ENCODE data around the gene ECSCR.
"Not testable (repeated sequence)": the region's sequence is repeated elsewhere in the genome, so short reads cannot be mapped to it uniquely, and the experiment has no call there.

ECSCR gene

DNA sequence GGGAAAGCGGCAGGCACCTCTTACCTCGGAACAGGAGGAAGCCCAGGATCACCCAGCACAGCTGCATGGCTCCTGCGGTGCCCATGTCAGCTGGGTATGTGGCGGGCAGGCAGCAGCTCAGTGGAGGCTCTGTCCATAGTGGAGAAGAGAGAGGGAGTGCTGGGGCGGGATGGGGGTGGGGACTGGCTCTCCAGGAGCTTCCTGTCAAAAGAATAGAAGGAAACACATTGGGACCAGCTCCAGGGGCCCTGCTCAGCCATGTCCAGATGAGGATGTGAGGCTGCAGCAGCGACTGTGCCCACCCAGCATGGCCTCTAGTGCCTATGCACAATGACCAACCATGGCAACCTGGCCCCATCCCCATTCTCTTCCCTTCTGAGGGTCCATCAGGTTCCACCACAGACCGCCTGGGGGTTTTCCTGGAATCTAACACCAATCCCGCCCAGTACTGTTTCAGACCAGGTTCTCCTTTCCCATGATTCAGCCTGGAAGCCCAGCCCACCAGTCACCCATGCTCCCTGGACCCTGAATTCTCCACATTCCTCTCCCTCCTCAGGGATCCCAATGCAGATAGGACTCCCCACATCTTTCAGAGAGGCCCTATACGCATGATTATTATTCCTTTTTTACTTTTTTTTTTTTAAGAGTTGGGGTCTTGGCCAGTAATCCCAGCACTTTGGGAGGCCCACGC is at the start of gene ECSCR:
ECSCR (minus strand) TSS at position 158 of the 691 bp plus-strand sequence; CDS start at position 85, 73 bp downstream.
- no peak for DNase-seq (ENCODE audit: low read depth in 2 of 3, low spot score in 2 of 3)

- not testable (repeated sequence) for DNase-seq (ENCODE audit: low read depth in 2 of 3, low spot score in 2 of 3)
These were observed 42.2 kb upstream of the ECSCR start for GRCh38 chr5:139504722-139505121.

DNA sequence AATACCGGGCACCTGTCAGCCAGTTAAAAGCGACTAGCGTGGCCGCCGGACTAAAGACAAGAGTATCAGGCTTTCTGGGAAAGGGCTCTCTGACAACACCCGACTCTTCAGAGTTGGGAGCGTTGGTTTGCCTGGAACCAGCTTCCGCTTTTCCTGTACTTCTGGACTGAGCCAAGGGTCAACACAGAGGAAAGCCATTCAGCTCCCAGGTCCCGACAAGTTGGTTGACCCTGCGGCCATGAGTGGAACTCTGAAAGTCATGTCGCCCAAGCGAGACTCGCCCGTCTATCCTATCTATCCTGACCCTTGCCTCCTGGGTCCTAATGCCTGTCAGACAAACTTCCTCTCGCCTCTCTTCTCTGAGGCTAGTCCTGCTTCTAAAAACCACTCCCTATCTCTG is 41.3 kb upstream of the ECSCR start:
- not testable (repeated sequence) for DNase-seq (ENCODE audit: low read depth in 2 of 3, low spot score in 2 of 3)

GRCh38 chr5:139503036-139503817 is 40.7 kb upstream of the ECSCR start:
- not testable (repeated sequence) for DNase-seq (ENCODE audit: low read depth in 2 of 3, low spot score in 2 of 3)

GRCh38 chr5:139501381-139501780 is 38.8 kb upstream of the ECSCR start:
- no peak for DNase-seq (ENCODE audit: low read depth in 2 of 3, low spot score in 2 of 3)

- no peak for DNase-seq (ENCODE audit: low read depth in 2 of 3, low spot score in 2 of 3)
These were observed 33.3 kb upstream of the ECSCR start for GRCh38 chr5:139495638-139496435.

- no peak for DNase-seq (ENCODE audit: low read depth in 2 of 3, low spot score in 2 of 3)
These were observed 32.3 kb upstream of the ECSCR start for GRCh38 chr5:139494832-139495231.

DNA sequence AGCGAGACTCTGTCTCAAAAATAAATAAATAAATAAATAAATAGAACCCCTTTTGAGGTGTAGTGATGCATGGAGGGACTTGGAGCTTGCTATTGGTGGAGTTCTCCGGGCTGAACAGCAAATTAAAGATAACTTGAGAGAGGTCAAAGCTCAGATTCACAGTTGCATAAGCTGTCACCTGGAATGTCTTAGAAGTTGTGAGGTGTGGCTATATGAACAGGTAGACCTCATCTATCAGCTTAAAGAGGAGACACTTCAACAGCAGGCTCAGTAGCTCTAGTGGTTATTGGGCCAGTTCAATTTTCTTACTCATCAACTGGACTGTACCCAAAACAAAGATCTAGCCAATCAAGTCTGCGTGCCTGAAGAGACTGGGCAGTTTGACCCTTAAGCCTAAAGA is 31.7 kb upstream of the ECSCR start:
- no peak for DNase-seq (ENCODE audit: low read depth in 2 of 3, low spot score in 2 of 3)

DNA sequence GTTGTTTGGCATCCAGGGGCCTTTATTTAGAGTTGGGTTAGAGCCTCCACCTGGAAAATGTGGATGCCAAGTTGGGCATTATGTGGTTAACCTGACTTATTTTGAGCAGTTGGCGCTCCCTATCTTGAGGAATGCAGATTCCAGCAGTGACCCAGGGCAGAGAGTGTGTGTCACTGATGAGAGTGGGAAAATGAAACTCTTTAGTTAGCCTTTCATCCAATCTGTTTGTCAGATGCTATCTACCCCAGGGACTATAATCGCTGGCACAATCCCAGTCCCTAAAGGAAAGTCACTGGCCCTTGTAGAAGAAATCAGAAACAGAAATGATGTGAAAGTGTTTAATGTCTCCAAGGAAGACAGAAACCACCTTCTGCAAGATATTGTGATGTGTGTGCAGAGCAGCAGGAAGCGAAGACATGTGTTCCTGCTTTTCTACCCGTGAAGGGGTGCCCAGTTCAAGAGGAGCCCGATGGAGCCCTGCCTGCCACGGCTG is 30.2 kb upstream of the ECSCR start:
- DNase-seq (ENCODE audit: low read depth in 2 of 3, low spot score in 2 of 3), result no peak

- DNase-seq (ENCODE audit: low read depth in 2 of 3, low spot score in 2 of 3), result no peak
These were observed 25.7 kb upstream of the ECSCR start for GRCh38 chr5:139488260-139488659.

DNA sequence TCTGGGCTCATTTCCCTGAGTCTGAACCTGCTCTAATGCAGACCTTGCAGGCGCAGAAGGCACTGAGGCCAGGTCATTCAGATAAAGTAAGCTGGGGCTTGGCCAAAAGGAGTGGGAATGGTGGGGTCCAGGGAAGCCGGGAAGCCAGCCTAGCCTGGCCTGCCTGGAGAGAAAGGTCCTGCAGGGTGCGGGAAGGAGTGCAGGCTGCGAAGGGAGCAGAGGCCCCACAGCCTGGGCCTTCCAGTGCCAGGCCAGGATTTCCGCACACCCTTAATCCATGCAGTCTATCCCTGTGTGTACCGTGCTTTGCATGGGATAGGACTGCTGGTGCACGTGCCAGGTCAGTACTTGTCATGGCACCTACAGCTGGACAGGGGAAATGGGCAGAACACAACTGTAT is 23.7 kb upstream of the ECSCR start:
- no peak for DNase-seq (ENCODE audit: low read depth in 2 of 3, low spot score in 2 of 3)

GRCh38 chr5:139482890-139483208 is 20.3 kb upstream of the ECSCR start:
- DNase-seq (ENCODE audit: low read depth in 2 of 3, low spot score in 2 of 3), result not testable (repeated sequence)

DNA sequence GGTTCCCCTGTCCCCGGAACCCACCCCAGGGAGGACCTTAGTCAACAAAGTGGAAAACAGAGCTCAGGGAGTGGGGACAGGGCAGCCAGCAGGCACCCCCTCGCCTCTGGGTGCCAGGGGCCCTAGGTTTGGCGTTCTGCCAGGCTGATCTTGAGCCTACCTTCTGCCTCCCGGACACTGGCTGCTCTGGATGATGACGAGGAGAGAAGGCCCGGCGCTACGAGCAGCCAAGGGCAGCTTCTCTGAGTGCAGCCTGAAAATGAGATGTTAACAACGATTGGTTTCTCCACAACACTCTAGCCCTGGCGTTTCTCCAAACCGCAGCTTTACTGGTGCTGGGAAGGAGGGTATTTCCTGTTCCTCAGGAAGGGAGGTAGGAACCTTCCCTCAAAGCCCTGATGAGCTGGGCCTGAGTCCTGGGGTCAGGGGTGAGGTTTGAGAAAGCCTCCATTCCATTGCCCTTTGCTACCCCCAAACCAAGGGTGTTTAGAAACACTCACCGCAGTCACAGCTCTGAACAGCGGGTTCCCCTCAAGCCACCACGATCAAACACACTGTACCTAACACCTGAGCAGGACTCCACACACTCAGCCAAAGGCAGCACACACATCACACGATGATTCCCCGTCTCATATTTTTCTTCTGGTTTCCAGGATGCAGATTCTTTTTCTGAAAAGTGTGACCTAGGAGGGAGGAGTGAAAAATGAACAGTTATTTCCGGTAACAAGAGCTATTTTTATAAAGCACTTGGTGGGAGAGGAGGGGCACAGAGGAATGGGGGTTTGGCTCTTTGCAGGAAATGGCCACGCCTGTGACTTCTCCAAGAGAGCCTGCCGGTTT is 19.7 kb upstream of the ECSCR start, which contains the start of gene STING1:
STING1 (minus strand) TSS at position 709 of the 840 bp plus-strand sequence. CDS start 1,054 bp downstream, outside the sequence.
- DNase-seq (ENCODE audit: low read depth in 2 of 3, low spot score in 2 of 3), result peak in 1 of 3 experiments; percentile 55

DNA sequence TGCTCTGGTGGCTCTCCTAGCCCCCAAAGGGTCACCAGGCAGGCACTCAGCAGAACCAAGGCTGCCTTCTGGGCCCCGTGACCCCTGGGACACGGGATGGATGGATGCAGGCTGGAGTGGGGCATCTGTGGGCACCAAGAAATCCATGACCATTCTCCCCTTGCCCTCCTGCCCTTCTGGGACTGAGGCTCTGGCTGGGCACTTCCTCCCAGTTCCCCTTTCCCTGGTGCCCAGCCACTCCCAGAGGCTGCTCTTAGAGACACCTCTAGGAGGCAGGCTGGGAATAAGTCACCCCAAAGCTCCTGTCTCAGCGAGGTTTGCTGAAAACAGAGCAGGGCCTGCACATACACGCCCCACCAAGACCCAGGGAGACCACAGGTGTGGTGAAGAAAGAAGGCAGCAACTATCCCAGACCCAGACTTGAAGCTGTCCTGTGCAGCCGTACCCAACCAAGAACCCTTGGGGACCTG is 19.1 kb upstream of the ECSCR start:
- no peak for DNase-seq (ENCODE audit: low read depth in 2 of 3, low spot score in 2 of 3)

- DNase-seq (ENCODE audit: low read depth in 2 of 3, low spot score in 2 of 3), result no peak
These were observed 18.6 kb upstream of the ECSCR start for GRCh38 chr5:139481122-139481533.

GRCh38 chr5:139479729-139480128 is 17.2 kb upstream of the ECSCR start:
- DNase-seq (ENCODE audit: low read depth in 2 of 3, low spot score in 2 of 3), result not testable (repeated sequence)

DNA sequence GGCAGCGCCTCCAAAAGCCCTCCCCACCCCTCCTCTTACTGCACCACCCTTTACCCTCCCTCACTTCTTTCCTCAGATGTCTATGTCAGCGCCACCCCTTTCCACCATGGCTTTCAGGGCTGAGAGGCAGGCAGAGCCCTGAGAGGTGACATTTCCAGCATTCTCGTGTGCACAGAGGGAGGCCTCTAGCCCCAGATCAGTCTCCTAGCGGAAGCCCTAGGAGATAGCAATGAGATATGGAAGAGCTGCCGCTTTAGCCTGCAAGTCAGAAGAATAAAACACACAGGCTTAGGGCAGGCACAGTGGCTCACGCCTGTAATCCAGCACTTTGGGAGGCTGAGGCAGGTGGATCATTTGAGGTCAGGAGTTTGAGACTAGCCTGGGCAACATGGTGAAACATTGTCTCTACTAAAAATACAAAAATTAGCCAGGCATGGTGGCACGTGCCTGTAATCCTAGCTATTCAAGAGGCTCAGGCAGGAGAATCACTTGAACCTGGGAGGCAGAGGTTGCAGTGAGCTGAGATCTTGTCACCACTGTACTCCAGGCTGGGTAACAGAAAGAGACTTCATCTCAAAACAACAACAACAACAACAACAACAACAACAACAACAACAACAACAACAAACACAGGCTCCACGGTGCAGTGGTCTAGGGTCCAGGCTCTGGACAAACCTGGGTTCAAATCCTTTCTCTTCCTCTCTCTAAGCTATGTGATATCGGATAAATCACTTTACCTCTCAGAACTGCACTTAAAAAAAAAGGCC is 16.3 kb upstream of the ECSCR start:
- not testable (repeated sequence) for DNase-seq (ENCODE audit: low read depth in 2 of 3, low spot score in 2 of 3)

DNA sequence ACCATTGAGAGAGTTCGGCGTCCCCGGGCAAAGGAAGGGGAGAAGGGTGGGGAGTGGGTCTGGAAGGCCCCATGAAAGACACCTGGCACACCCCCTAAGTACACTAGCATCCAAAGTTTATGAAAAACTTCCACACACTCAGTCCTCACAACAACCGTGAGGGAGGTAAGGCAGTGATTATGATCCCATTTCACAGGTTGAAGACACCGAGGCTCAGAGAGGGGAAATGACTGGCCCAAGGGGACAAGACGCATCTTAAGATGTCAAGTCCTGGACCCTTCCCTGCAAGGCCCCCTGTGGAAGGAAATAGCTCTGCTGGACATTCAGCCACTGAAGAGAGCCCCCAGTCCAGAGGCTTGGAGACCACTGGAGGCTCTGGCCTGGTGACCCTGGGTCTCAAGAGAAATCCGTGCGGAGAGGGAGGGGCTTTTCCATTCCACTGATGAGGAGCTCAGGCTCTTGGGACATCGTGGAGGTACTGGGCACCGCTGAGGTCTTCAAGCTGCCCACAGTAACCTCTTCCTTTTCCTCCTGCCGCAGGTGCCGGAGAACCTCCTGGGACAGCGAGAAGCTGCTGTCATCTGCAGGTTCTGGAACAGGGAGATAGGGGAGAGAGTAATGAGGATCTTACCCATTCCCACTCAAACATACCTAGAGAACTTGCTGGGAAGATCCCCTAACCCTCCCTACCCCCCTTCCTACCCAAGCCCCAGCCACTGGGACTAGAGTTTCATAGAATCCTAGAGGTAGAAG is 13.5 kb upstream of the ECSCR start:
- no peak for DNase-seq (ENCODE audit: low read depth in 2 of 3, low spot score in 2 of 3)
